ENCODE results near the gene PITPNM1.
A peak's percentile ranks its signal among the peaks of the same experiment; 100 is the strongest.
"Not testable (repeated sequence)": the region's sequence is repeated elsewhere in the genome, so short reads cannot be mapped to it uniquely, and the experiment has no call there.

Gene PITPNM1

DNA sequence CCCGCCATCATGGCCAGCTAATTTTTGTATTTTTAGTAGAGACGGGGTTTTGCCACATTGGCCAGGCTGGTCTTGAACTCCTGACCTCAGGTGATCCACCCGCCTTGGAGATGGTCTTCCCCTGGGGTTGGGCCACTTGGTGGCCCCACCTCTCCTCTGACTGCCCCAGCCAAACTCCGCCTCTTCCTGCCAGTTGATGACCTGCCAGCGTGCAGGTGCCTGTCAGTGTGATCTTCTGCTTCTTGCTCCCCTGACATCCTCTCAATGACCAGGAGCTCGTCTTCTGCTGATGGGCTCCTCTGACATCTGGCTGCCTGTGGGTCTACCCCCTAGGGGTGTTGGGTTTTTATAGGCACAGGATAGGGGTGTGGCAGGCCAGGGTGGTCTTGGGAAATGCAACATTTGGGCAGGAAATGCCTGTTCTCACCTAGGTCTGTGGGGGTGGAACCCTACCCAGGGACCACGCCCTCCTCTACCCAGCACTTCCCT is 19.2 kb downstream of the PITPNM1 start:
- DNase-seq: not testable (repeated sequence)

GRCh38 chr11:67484847-67485311 is 20.3 kb downstream of the PITPNM1 start:
- DNase-seq: peak; percentile 38 to 49

- DNase-seq: no peak
Measured at GRCh38 chr11:67483831-67484665, 21.1 kb downstream of the PITPNM1 start.

DNA sequence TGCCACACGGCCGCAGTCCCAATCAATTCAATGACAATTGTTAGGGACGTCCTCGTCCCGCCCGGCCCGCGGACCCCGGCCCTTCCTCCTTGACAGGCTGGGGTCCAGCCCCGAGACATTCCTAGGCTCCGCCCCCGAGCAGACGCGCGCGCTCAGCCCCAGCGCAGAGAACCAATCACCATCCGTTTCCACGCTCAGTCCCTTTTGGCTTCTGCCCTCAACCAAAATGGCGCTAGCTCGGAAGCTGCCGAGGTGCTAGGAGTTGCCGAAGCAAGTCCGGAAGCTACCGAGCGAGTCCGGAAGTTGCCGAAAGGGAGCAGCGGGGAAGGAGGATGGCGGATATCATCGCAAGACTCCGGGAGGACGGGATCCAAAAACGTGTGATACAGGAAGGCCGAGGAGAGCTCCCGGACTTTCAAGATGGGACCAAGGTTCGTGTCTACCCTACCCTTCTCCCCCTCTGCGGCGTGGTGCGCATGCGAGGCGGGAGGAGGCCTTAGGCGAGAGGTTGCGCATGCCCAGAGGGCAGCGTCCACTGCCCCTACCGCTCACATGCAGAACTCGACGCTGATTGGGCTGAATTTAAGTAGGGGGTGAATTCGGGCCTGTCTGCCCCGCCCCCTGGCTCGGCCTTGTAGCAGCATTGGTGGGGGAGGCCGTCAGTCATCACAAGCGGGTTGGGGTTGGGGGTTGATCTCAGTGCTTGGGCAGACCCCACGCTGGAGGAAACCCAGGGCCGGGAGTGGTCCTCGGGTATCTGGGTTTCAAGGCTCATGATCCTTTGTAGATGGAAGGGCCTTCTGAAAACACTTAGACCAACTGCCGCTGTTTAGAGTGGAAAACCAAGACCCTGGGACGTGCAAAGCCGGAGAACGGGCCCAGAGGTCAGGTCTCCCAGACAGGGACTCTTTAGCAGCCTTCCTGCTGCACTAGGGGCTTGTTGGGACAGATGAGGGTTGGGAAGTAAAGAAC is 22.1 kb downstream of the PITPNM1 start, which contains the start of gene AIP:
Gene AIP (plus strand): TSS at position 200 of the 972 bp plus-strand sequence. CDS start 133 bp downstream, at position 333.
- peak; percentile 96 to 97 for DNase-seq

DNA sequence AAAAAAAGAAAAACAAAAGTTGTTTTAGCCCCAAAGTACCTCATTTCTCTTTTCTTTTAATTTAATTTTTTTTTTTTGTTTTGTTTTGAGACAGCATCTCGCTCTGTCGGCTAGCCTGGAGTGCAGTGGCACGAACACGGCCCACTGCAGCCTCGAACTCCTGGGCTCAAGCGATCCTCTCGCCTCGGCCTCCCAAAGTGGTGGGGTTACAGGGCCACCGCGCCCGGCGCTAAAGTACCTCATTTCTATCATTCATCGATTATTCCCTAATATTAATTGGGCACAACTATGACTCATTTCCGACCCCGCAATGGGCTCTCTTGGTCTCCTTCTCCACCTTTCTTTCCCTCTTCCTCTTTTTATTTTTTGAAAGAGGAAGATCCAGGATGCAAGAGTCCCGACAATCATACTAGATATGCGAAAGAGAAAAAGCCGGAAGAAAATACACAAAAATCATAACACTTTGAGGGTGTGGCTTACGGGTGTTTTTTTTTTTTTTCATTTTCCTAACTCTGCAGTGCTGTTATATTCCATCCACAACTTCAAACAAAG is 22.8 kb downstream of the PITPNM1 start:
- no peak for DNase-seq

DNA sequence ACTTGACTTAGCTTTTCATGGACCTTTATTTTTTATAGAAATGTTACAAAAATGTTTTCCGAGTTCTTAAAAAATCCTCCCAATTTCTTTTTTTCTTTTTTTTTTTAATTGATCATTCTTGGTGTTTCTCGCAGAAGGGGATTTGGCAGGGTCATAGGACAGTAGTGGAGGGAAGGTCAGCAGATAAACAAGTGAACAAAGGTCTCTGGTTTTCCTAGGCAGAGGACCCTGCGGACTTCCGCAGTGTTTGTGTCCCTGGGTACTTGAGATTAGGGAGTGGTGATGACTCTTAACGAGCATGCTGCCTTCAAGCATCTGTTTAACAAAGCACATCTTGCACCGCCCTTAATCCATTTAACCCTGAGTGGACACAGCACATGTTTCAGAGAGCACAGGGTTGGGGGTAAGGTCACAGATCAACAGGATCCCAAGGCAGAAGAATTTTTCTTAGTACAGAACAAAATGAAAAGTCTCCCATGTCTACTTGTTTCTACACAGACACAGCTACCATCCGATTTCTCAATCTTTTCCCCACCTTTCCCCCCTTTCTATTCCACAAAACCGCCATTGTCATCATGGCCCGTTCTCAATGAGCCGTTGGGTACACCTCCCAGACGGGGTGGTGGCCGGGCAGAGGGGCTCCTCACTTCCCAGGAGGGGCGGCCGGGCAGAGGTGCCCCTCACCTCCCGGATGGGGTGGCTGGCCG is 27.7 kb downstream of the PITPNM1 start:
- DNase-seq: not testable (repeated sequence)

DNA sequence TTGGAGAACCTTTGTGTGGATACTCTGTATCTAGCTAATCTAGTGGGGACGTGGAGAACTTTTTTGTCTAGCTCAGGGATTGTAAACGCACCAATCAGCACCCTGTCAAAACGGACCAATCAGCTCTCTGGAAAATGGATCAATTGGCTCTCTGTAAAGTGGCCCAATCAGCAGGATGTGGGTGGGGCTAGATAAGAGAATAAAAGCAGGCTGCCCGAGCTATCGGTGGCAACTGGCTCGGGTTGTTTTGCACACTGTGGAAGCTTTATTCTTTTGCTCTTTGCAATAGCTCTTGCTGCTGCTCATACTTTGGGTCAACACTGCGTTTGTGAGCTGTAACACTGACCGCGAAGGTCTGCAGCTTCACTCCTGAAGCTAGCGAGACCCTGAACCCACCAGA is 28.5 kb downstream of the PITPNM1 start:
- DNase-seq: not testable (repeated sequence)

DNA sequence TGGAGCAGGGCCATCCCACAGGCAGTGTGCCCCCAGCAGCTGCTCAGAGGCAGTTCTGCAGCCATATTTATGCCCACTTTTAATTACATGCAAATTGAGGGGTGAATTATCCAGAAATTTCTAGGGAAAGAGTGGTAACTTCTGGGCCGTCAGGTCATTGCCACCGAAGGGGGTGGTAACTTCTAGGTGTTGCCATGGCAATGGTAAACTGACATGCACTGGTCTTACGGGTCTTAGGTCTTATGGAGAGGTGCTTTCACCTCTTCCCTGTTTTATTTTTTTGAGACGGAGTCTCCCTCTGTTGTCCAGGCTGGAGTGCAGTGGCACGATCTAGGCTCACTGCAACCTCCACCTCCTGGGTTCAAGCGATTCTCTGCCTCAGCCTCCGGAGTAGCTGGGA is 32.3 kb downstream of the PITPNM1 start:
- DNase-seq: no peak

- no peak for DNase-seq
Measured at GRCh38 chr11:67470337-67471002, 34.7 kb downstream of the PITPNM1 start.

DNA sequence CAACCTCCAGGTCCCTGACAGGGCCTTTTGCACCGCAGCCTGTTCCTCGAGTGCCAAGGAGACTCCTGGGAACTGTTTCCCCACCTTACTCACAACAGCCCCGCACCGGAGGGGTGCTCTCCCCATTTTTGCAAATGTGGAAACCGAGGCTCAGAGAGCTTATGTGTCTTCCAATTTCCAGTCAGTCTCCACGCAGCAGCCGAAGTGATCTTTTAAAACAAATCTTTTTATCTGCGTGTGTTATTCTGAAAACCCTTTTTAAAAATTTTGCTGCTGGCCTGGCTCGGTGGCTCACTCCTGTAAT is 35.7 kb downstream of the PITPNM1 start:
- DNase-seq: no peak

- DNase-seq: peak; percentile 88 to 90
Measured at GRCh38 chr11:67468759-67469507, 36.2 kb downstream of the PITPNM1 start, which contains the start of gene TMEM134. Gene TMEM134 (minus strand): TSS chr11:67469251. CDS start chr11:67469192, 59 bp downstream.

GRCh38 chr11:67468456-67468758 is 36.8 kb downstream of the PITPNM1 start:
- no peak for DNase-seq

GRCh38 chr11:67468056-67468455 is 37.1 kb downstream of the PITPNM1 start:
- DNase-seq: no peak

- DNase-seq: no peak
Measured at GRCh38 chr11:67466962-67467771, 38.0 kb downstream of the PITPNM1 start.

DNA sequence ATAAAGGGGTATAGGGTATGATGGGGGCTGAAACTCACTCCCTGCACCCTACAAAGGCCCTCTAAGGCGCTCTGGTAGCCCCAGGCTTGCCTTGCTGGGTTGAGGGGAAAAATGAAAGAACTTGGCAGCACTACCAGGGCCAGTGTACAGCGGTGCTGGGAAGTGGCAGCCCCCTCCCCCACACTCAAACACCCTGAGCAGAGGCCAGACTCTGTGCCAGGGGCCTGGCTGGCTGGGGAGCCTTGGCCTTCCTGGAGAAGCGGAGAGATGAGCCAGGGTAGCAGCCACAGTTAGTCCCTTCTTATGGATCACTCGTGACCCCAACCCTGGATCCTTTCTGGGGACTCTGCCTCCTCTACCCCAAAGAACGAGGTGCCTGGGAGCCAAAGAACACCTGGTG is 38.8 kb downstream of the PITPNM1 start:
- no peak for DNase-seq

- not testable (repeated sequence) for DNase-seq
Measured at GRCh38 chr11:67465530-67465929, 39.6 kb downstream of the PITPNM1 start.

GRCh38 chr11:67465189-67465510 is 40.0 kb downstream of the PITPNM1 start:
- no peak for DNase-seq

DNA sequence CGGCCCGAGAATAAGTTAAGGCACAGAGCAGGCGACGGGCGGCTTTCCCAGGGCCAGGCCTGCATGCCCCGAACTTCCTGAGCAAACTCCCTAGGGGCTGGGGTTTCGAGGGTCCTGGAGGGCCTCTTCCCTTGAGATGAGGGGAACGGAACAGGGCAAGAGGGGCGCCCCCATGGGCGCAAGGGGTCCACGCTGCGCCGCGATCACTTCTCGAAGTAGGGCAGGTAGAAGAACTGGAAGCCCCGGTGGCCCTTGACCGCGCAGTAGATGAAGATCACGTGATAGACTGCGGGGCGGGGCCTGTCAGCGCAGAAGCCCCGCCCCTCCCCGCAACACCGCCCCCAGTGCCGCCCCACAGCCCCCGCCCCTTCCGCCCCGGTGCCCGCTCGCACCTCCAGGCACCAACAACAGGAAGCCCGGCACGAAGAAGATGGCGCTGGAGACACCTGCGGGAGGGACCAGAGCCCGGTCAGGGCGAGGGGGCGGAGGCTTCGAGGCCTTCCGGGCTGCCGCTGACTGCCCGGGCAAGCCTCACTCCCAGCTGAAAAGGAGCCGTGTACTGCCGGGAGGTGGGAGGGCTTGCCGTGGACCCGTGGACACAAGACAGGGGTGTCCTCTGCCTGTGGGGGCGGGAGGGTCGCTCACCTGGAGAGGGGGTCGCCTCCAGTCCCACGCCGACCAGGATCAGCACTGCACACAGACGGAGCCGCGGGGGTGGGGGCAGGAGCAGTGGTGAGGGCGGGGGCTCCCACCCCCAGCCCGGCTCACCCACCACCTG is 40.6 kb downstream of the PITPNM1 start:
- peak; percentile 85 to 89 for DNase-seq

- DNase-seq: no peak
Measured at GRCh38 chr11:67463680-67464410, 41.3 kb downstream of the PITPNM1 start.

Measured in activated CD4-positive, alpha-beta T cell treated with anti-CD3 and anti-CD28 coated beads, Interleukin-2, amount 50 U/mL, for 4 hours (primary cell).